T-cell (primary cell): ENCODE measurements around the gene ZBTB48. TPM values are rescaled to one million over a fixed set of nuclear protein-coding genes. Genes with fewer than 3 reads are reported as not detected.

ENCODE experiments used
- ATAC-seq, 4 experiments: fragments of 200-7000 bp in 3 of 4; fragments of 150-1000 bp in 1 of 4; cut with Tn5 transposase; replicated peaks in 1 of 4; 1 replicate in 3 of 4; 2 replicates in 1 of 4; pipeline ENCODE4 v1.10.0; 2021; ENCODE audit warnings: moderate library complexity in 3 of 4, mild to moderate bottlenecking in 2 of 4, moderate number of reproducible peaks in 1 of 4
- CTCF ChIA-PET, 2 donors: fragments of 300-600 bp; sonication (Branson Sonifier 250); formaldehyde crosslinking; loops; one replicate each; lab custom pipeline; 2022; ENCODE audit warnings: antibody characterized with exemption in 2 of 2; lab: Charles Lee
- POLR2A ChIA-PET, 2 donors: fragments of 300-600 bp; sonication (Branson Sonifier 250); formaldehyde crosslinking; loops; one replicate each; lab custom pipeline; 2022; ENCODE audit warnings: antibody characterized with exemption in 2 of 2; lab: Charles Lee
- DNase-seq, 35 experiments: peaks; one replicate each; pipeline versions ENCODE4 v3.0.0 to v3.0.0-alpha.2; 2013 to 2023
- H3K27ac ChIP-seq: one replicate; pipeline ENCODE4 v1.5.1; 2013; ENCODE audit warnings: low read length
- H3K27me3 ChIP-seq, 2 experiments: replicated peaks in 1 of 2; 1 replicate in 1 of 2; 2 replicates in 1 of 2; pipeline versions ENCODE4 v1.6.1 to v1.7.0; 2013; ENCODE audit warnings: low read length in 1 of 2, mixed read lengths in 1 of 2; ENCODE audit not compliant: control insufficient read depth in 2 of 2, insufficient read depth in 2 of 2; ENCODE audit errors: extremely low read depth in 1 of 2
- H3K36me3 ChIP-seq, 2 donors: 1 replicate in 1 of 2; 2 replicates in 1 of 2; pipeline versions ENCODE4 v1.6.1 to v1.7.0; 2013; ENCODE audit warnings: low read length in 1 of 2; ENCODE audit not compliant: control insufficient read depth in 2 of 2, insufficient read depth in 1 of 2; ENCODE audit errors: extremely low read depth in 1 of 2
- H3K4me1 ChIP-seq, 2 experiments: 1 replicate in 1 of 2; 2 replicates in 1 of 2; pipeline versions ENCODE4 v1.6.1 to v1.7.0; 2013; ENCODE audit warnings: low read length in 2 of 2, mixed read lengths in 1 of 2; ENCODE audit not compliant: insufficient read depth in 2 of 2, control insufficient read depth in 1 of 2; ENCODE audit errors: extremely low read depth in 1 of 2
- H3K4me3 ChIP-seq, 2 donors: 1 replicate in 1 of 2; 2 replicates in 1 of 2; pipeline versions ENCODE4 v1.5.1 to v1.7.0; 2013; ENCODE audit warnings: mild to moderate bottlenecking in 2 of 2, low read length in 1 of 2, moderate library complexity in 1 of 2; ENCODE audit not compliant: control insufficient read depth in 1 of 2; ENCODE audit errors: extremely low read depth in 1 of 2
- H3K9me3 ChIP-seq: 2 replicates; pipeline ENCODE4 v1.7.0; 2013
- H3K27ac Mint-ChIP-seq, 2 donors: one replicate each; pipeline ENCODE4 v1.8.0; 2020 to 2021; ENCODE audit warnings: mild to moderate bottlenecking in 2 of 2, mixed read lengths in 2 of 2
- H3K27me3 Mint-ChIP-seq, 2 donors: one replicate each; pipeline ENCODE4 v1.8.0; 2021 to 2022; ENCODE audit warnings: mixed read lengths in 2 of 2
- H3K36me3 Mint-ChIP-seq: one replicate; pipeline ENCODE4 v1.8.0; 2021; ENCODE audit warnings: mixed read lengths
- H3K4me1 Mint-ChIP-seq, 3 donors: one replicate each; pipeline ENCODE4 v1.8.0; 2020 to 2022; ENCODE audit warnings: mixed read lengths in 3 of 3, mild to moderate bottlenecking in 1 of 3
- H3K4me3 Mint-ChIP-seq, 3 donors: one replicate each; pipeline ENCODE4 v1.8.0; 2020 to 2022; ENCODE audit warnings: mild to moderate bottlenecking in 3 of 3, mixed read lengths in 3 of 3, moderate library complexity in 3 of 3
- H3K9me3 Mint-ChIP-seq, 3 donors: one replicate each; pipeline ENCODE4 v1.8.0; 2020 to 2022; ENCODE audit warnings: mixed read lengths in 3 of 3
- WGBS: methylation state at CpG from one replicate; pipeline ENCODE4 v1.1.5; 2013; ENCODE audit warnings: missing lambda C conversion rate; ENCODE audit not compliant: insufficient coverage; 5-methylcytosine and 5-hydroxymethylcytosine counted together
- total RNA-seq, 35 experiments: library from RNA in 6 of 35; stranded (reverse) in 6 of 35; fragments of 120-200 nt in 1 of 35; gene quantifications; one replicate each; pipeline versions ENCODE4 v1.2.1 to v1.2.4 and lab custom pipeline; 2013 to 2026

ZBTB48 gene
- total RNA-seq, 5 donors from 2014 or later (not counting 1 experiment from before 2014, with no cell fraction given): 42.2 to 82.3 (median 70.3) TPM

DNA sequence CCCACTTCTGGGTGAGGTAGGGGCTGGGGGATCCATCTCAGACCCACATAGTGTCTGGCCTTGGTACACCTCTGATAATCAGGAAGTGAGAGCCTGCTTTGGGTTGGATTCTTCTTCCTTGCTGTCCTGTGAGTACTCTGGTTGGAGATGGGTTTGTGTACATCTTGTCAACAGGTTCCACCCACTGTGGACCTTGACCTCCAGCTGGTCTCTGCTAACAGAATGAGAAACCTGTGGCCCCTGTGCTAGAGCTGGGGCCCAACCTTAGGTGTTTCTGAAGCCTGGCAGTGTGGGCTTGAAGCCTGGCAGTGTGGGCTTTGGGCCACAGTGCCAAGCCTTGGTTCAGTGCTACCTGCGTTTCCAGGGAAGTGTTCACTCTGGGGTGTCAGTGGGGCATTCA, 2.6 kb downstream of the ZBTB48 start:
- Histone ChIP-seq H3K36me3 (peaks cover 7% of the 10 kb centered on the region in 2 donors), H3K4me3 (no peak overlapping the region), H3K27me3 (no peaks in the 10 kb centered on the region), H3K9me3 (no peaks in the 10 kb centered on the region), H3K4me1 (peaks cover 11 to 61% of the 10 kb centered on the region in 2 experiments), H3K27ac (peak overlapping the region; percentile 8)
- H3K4me1 Mint-ChIP-seq: peaks cover 44 to 50% (median 45%) of the 10 kb centered on the region in 3 donors
- no peaks in the 10 kb centered on the region for H3K9me3 Mint-ChIP-seq
- H3K27ac Mint-ChIP-seq: peak overlapping the region; percentile 66 to 72
- ChIA-PET POLR2A (interaction anchor here in 1 of 2 donors (0.7 kb wide), 1 partner anchor 13 kb away, joined by 4 read pairs; no protein-coding TSS in a partner anchor), CTCF (interaction anchor here in 1 of 2 donors (1.4 kb wide), 1 partner anchor 64 kb away, joined by 3 read pairs; no protein-coding TSS in a partner anchor)
- DNase-seq (no peak), ATAC-seq (no peak)
- no peaks in the 10 kb centered on the region for H3K27me3 Mint-ChIP-seq
- peak overlapping the region; percentile 41 to 92 (median 51) for H3K4me3 Mint-ChIP-seq
- H3K36me3 Mint-ChIP-seq: no peaks in the 10 kb centered on the region
- WGBS: no CpG with 5 or more reads among the region's 1 CpG

DNA sequence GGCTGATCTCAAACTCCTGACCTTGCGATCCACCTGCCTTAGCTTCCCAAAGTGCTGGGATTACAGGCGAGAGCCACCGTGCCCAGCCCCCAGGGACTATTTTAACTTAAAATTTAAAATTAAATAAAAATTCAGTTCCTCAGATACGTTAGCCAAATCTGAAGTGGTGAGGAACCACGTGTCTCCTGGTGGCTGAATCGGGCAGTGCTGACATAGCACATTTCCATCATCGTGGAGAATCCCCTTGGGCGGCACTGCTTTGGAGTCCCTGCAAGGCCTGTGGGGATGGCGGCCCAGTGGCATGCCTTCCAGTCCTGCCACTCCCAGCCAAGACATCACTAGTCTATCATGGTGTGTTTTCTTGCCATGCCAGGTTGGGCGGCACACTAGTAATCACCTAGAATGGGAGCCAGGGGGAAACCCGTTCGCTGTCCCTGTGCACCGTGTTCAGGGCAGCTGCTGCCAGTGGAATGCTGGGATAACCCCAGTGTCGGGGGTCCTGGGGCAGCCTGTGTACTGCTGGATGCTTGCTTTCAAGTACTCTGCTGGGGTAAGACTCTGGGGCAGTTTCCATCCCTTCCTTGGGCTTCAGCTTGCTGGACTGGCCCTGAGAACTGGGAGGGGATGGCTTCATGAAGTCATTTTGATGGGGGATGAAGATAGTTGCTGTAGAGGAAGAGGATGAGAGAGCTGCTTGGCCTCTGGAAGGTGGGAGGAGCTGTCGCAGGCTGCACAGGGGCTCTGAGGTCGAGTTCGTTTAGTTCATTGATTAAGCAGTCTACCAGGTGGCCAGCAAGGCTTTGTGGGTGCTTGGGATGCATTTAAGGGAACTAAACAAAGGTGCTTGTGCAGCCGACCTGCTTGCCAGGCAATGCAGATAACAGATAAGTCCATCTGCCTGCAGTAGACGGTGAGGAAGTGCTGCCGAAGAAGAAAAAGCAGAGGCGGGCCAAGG, 4.6 kb downstream of the ZBTB48 start:
- H3K27ac Mint-ChIP-seq: peak overlapping the region; percentile 31 to 49
- Histone ChIP-seq H3K4me3 (no peak overlapping the region), H3K4me1 (peaks cover 9 to 62% of the 10 kb centered on the region in 2 experiments), H3K27ac (no peak overlapping the region), H3K36me3 (peaks cover 22% of the 10 kb centered on the region in 2 donors), H3K27me3 (no peaks in the 10 kb centered on the region), H3K9me3 (no peaks in the 10 kb centered on the region)
- H3K9me3 Mint-ChIP-seq: no peaks in the 10 kb centered on the region
- H3K4me3 Mint-ChIP-seq: no peak overlapping the region
- WGBS: 89% methylated on average over 18 of the region's 21 CpGs
- ATAC-seq (no peak), DNase-seq (no peak)
- no peaks in the 10 kb centered on the region for H3K36me3 Mint-ChIP-seq
- H3K4me1 Mint-ChIP-seq: peaks cover 46 to 52% (median 47%) of the 10 kb centered on the region in 3 donors
- H3K27me3 Mint-ChIP-seq: no peaks in the 10 kb centered on the region
- CTCF ChIA-PET: no interaction called here
- POLR2A ChIA-PET: no interaction called here

- no peaks in the 10 kb centered on the region for H3K27me3 ChIP-seq
- Mint-ChIP-seq H3K27ac (peak overlapping the region in 1 of 2 donors; percentile 31), H3K4me3 (no peak overlapping the region), H3K9me3 (no peaks in the 10 kb centered on the region), H3K36me3 (peaks cover 5% of the 10 kb centered on the region), H3K4me1 (peaks cover 42 to 47% (median 43%) of the 10 kb centered on the region in 3 donors), H3K27me3 (no peaks in the 10 kb centered on the region)
- H3K36me3 ChIP-seq: peaks cover 22 to 29% of the 10 kb centered on the region in 2 donors
- ATAC-seq (no peak), DNase-seq (no peak)
- ChIA-PET CTCF (no interaction called here), POLR2A (no interaction called here)
- no peaks in the 10 kb centered on the region for H3K9me3 ChIP-seq
- 90% methylated on average over 11 of the region's 12 CpGs for WGBS
- H3K27ac ChIP-seq: no peak overlapping the region
- no peak overlapping the region for H3K4me3 ChIP-seq
- peaks cover 7 to 58% of the 10 kb centered on the region in 2 experiments for H3K4me1 ChIP-seq
These were observed 5.4 kb downstream of the ZBTB48 start for GRCh38 chr1:6585081-6585722.

- H3K4me3 Mint-ChIP-seq: no peak overlapping the region
- peaks cover 22 to 33% of the 10 kb centered on the region in 2 donors for H3K36me3 ChIP-seq
- H3K9me3 Mint-ChIP-seq: no peaks in the 10 kb centered on the region
- DNase-seq (no peak), ATAC-seq (no peak)
- ChIA-PET CTCF (no interaction called here), POLR2A (no interaction called here)
- H3K4me1 Mint-ChIP-seq: peaks cover 41 to 45% (median 43%) of the 10 kb centered on the region in 3 donors
- no peaks in the 10 kb centered on the region for H3K9me3 ChIP-seq
- peaks cover 2 to 52% of the 10 kb centered on the region in 2 experiments for H3K4me1 ChIP-seq
- H3K4me3 ChIP-seq: no peak overlapping the region
- H3K27me3 ChIP-seq: no peaks in the 10 kb centered on the region
- H3K36me3 Mint-ChIP-seq: peaks cover 5% of the 10 kb centered on the region
- H3K27ac ChIP-seq: no peak overlapping the region
- no peak overlapping the region for H3K27ac Mint-ChIP-seq
- WGBS: 94% methylated on average over 6 of the region's 7 CpGs
- H3K27me3 Mint-ChIP-seq: no peaks in the 10 kb centered on the region
These were observed 6.0 kb downstream of the ZBTB48 start for GRCh38 chr1:6585841-6586240.

GRCh38 chr1:6586404-6586816, 6.6 kb downstream of the ZBTB48 start:
- H3K9me3 Mint-ChIP-seq: no peaks in the 10 kb centered on the region
- POLR2A ChIA-PET: no interaction called here
- H3K27ac Mint-ChIP-seq: no peak overlapping the region
- peaks cover 5% of the 10 kb centered on the region for H3K36me3 Mint-ChIP-seq
- no peaks in the 10 kb centered on the region for H3K27me3 ChIP-seq
- 96% methylated on average over 11 of the region's 11 CpGs for WGBS
- H3K4me3 ChIP-seq: no peak overlapping the region
- H3K36me3 ChIP-seq: peaks cover 22 to 34% of the 10 kb centered on the region in 2 donors
- H3K4me1 ChIP-seq: peaks cover 0 to 52% of the 10 kb centered on the region in 2 experiments
- H3K4me1 Mint-ChIP-seq: peaks cover 41 to 44% (median 44%) of the 10 kb centered on the region in 3 donors
- CTCF ChIA-PET: no interaction called here
- ATAC-seq (no peak), DNase-seq (no peak)
- H3K9me3 ChIP-seq: no peaks in the 10 kb centered on the region
- H3K27ac ChIP-seq: no peak overlapping the region
- no peaks in the 10 kb centered on the region for H3K27me3 Mint-ChIP-seq
- H3K4me3 Mint-ChIP-seq: no peak overlapping the region

- Histone ChIP-seq H3K36me3 (peaks cover 21 to 40% of the 10 kb centered on the region in 2 donors), H3K4me3 (no peak overlapping the region), H3K9me3 (no peaks in the 10 kb centered on the region), H3K27ac (no peak overlapping the region), H3K27me3 (no peaks in the 10 kb centered on the region), H3K4me1 (peaks cover 0 to 52% of the 10 kb centered on the region in 2 experiments)
- Mint-ChIP-seq H3K4me1 (peaks cover 33 to 42% (median 41%) of the 10 kb centered on the region in 3 donors), H3K27me3 (no peaks in the 10 kb centered on the region), H3K4me3 (no peak overlapping the region), H3K9me3 (no peaks in the 10 kb centered on the region), H3K27ac (peak overlapping the region; percentile 34 to 39), H3K36me3 (peaks cover 5% of the 10 kb centered on the region)
- 40% methylated on average over 12 of the region's 13 CpGs for WGBS
- DNase-seq (no peak), ATAC-seq (no peak)
- CTCF ChIA-PET: no interaction called here
- POLR2A ChIA-PET: no interaction called here
These were observed 7.6 kb downstream of the ZBTB48 start for GRCh38 chr1:6587261-6588005.
